Glutamatergic neuron (in vitro differentiated cells): ENCODE data around the gene SIRPB1. TPM values are rescaled to one million over a fixed set of nuclear protein-coding genes. Genes with fewer than 3 reads are reported as not detected.

Experiments
- DNase-seq: peaks from one replicate; pipeline ENCODE4 v3.0.0; 2022
- H3K27ac Mint-ChIP-seq: one replicate; pipeline ENCODE4 v1.8.0; 2020; ENCODE audit warnings: mild to moderate bottlenecking, mixed read lengths, inconsistent platforms; ENCODE audit not compliant: unreplicated experiment
- H3K27me3 Mint-ChIP-seq: one replicate; pipeline ENCODE4 v1.8.0; 2020; ENCODE audit warnings: mild to moderate bottlenecking, moderate library complexity, mixed read lengths, inconsistent platforms; ENCODE audit not compliant: unreplicated experiment
- H3K36me3 Mint-ChIP-seq: one replicate; pipeline ENCODE4 v1.8.0; 2020; ENCODE audit warnings: mild to moderate bottlenecking, mixed read lengths, inconsistent platforms; ENCODE audit not compliant: unreplicated experiment
- H3K4me1 Mint-ChIP-seq: one replicate; pipeline ENCODE4 v1.8.0; 2020; ENCODE audit warnings: mild to moderate bottlenecking, low read depth, mixed read lengths, inconsistent platforms; ENCODE audit not compliant: unreplicated experiment
- H3K4me3 Mint-ChIP-seq: one replicate; pipeline ENCODE4 v1.8.0; 2020; ENCODE audit warnings: mild to moderate bottlenecking, mixed read lengths, inconsistent platforms; ENCODE audit not compliant: unreplicated experiment
- H3K9me3 Mint-ChIP-seq: one replicate; pipeline ENCODE4 v1.8.0; 2020; ENCODE audit warnings: mild to moderate bottlenecking, moderate library complexity, mixed read lengths, inconsistent platforms; ENCODE audit not compliant: unreplicated experiment
- total RNA-seq: library from RNA; stranded (reverse); fragmentation: NEBNext Ultra II Directional; extraction: Animal tissue kit (Norgen Biotek cat#: 25700); gene quantifications from one replicate; pipeline ENCODE4 v1.2.1, GENCODE V29; 2021; ENCODE audit not compliant: unreplicated experiment
- TF ChIP-seq, protein P1 (sequence below): fragments of 200-600 bp; sonication (generic); IDR thresholded peaks from one replicate; pipeline ENCODE4 v1.5.0; 2021; ENCODE audit not compliant: partially characterized antibody, unreplicated experiment

Gene SIRPB1
- total RNA-seq, 1 donor from 2014 or later: not detected

DNA sequence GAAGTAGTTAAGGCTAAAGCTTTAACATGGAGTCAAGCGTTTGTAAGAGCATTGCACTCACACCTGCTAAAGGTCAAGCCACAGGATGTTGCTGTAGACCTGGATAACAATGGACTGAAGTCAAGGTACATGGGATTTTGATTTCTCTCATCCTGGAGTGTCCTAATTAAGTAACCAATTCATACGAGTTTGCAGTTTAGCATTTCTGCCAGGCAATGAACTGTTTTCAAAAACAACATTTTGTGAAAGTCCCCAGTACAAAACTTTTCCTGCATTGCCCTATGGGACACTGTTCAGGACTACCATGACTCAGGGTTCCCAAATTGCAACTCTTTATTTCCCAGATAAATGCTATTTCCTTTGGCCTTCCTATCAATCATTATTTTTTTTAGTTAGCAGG lies 17.4 kb upstream of the SIRPB1 start:
- no peak overlapping the region for H3K4me3 Mint-ChIP-seq
- H3K27ac Mint-ChIP-seq: no peak overlapping the region
- DNase-seq: no peak
- TF ChIP-seq, protein P1, sequence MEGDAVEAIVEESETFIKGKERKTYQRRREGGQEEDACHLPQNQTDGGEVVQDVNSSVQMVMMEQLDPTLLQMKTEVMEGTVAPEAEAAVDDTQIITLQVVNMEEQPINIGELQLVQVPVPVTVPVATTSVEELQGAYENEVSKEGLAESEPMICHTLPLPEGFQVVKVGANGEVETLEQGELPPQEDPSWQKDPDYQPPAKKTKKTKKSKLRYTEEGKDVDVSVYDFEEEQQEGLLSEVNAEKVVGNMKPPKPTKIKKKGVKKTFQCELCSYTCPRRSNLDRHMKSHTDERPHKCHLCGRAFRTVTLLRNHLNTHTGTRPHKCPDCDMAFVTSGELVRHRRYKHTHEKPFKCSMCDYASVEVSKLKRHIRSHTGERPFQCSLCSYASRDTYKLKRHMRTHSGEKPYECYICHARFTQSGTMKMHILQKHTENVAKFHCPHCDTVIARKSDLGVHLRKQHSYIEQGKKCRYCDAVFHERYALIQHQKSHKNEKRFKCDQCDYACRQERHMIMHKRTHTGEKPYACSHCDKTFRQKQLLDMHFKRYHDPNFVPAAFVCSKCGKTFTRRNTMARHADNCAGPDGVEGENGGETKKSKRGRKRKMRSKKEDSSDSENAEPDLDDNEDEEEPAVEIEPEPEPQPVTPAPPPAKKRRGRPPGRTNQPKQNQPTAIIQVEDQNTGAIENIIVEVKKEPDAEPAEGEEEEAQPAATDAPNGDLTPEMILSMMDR: no peak
- peaks cover 3% of the 10 kb centered on the region for H3K27me3 Mint-ChIP-seq
- H3K36me3 Mint-ChIP-seq: no peaks in the 10 kb centered on the region
- H3K4me1 Mint-ChIP-seq: no peaks in the 10 kb centered on the region
- peaks cover 3% of the 10 kb centered on the region for H3K9me3 Mint-ChIP-seq

DNA sequence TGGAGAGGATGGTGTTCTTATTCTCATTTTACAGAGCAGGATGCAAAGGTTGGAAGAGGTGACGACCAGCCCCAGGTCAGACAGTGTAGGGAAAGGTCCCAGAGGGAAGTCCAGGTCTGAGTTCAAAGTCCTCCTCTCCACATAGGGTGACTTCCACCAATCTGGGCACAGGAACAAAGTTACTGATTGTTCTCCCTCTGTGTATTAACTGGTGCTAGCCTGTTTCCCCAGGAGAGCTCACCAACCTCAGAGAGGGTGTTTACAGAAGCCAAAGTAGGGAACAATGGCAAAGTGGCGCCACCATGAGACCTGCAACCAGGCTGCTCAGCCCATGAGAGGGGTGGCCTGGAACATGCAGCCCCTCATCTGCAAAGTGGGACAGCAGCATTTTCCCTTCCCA lies 16.8 kb upstream of the SIRPB1 start:
- Mint-ChIP-seq H3K9me3 (peaks cover 3% of the 10 kb centered on the region), H3K4me1 (no peaks in the 10 kb centered on the region), H3K4me3 (no peak overlapping the region), H3K27ac (no peak overlapping the region), H3K36me3 (no peaks in the 10 kb centered on the region), H3K27me3 (peaks cover 3% of the 10 kb centered on the region)
- TF ChIP-seq, protein P1: no peak
- no peak for DNase-seq

DNA sequence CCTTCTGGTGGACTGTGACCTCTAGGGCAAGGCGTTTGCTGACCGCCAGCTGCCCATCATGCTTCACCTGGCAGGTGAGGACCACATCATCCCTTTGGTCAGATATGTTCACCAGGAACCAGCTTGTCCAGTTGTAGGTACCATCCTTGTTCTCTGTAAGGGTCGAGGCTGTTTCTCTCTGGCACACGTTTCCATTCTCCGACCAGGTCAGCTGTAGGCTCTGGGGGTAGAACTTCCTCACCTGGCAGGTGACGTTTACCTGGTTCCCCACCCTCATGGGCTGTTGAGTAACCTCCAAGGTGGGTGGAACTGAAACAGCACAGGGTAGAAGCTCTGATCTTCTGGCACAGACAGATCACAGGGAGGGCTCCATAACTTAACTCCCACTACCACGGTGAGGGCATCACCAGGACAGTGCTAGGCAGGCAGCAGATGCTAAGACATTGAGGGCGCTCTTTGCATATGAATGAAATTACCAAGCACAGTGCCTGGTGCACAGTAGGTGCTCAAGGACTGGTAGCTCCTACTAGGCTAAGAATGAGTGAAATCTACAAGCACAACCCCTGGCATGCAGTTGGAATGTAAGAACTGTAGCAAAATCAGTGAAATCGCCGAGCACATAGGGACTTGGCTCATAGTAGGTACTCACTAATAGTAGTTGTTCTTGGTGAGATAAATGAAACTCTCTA lies 15.6 kb upstream of the SIRPB1 start:
- Mint-ChIP-seq H3K4me1 (no peaks in the 10 kb centered on the region), H3K36me3 (no peaks in the 10 kb centered on the region), H3K4me3 (no peak overlapping the region), H3K27me3 (peaks cover 3% of the 10 kb centered on the region), H3K27ac (no peak overlapping the region), H3K9me3 (peaks cover 3% of the 10 kb centered on the region)
- DNase-seq: no peak
- TF ChIP-seq, protein P1: no peak

- Mint-ChIP-seq H3K27ac (no peak overlapping the region), H3K4me1 (no peaks in the 10 kb centered on the region), H3K27me3 (peaks cover 3% of the 10 kb centered on the region), H3K36me3 (no peaks in the 10 kb centered on the region), H3K4me3 (no peak overlapping the region), H3K9me3 (no peaks in the 10 kb centered on the region)
- TF ChIP-seq, protein P1: no peak
- DNase-seq: no peak
Measured at GRCh38 chr20:1633535-1633934, 13.7 kb upstream of the SIRPB1 start.

GRCh38 chr20:1632178-1632577 lies 12.4 kb upstream of the SIRPB1 start:
- no peak overlapping the region for H3K27ac Mint-ChIP-seq
- H3K4me1 Mint-ChIP-seq: no peaks in the 10 kb centered on the region
- H3K9me3 Mint-ChIP-seq: no peaks in the 10 kb centered on the region
- DNase-seq: no peak
- H3K27me3 Mint-ChIP-seq: peaks cover 3% of the 10 kb centered on the region
- TF ChIP-seq, protein P1: no peak
- no peak overlapping the region for H3K4me3 Mint-ChIP-seq
- H3K36me3 Mint-ChIP-seq: no peaks in the 10 kb centered on the region
